Hepatocyte (in vitro differentiated cells): Measurements from ENCODE around the gene SLC1A2. TPM values are rescaled to one million over a fixed set of nuclear protein-coding genes. Genes with fewer than 3 reads are reported as not detected.

ENCODE experiments used
- DNase-seq: peaks from one replicate; pipeline ENCODE4 v3.0.0-alpha.2; 2016; ENCODE audit warnings: low spot score
- H2AFZ ChIP-seq: fragments of 200-600 bp; sonication (generic); 2 replicates; pipeline ENCODE4 v1.6.0; 2016; ENCODE audit warnings: antibody characterized with exemption, mild to moderate bottlenecking
- H3K27ac ChIP-seq: fragments of 200-600 bp; sonication (generic); 2 replicates; pipeline ENCODE4 v1.5.1; 2016; ENCODE audit warnings: mild to moderate bottlenecking
- H3K27me3 ChIP-seq: fragments of 200-600 bp; sonication (generic); 2 replicates; pipeline ENCODE4 v1.6.1; 2016
- H3K36me3 ChIP-seq: fragments of 200-600 bp; sonication (generic); replicated peaks from 2 replicates; pipeline ENCODE4 v1.5.1; 2016; ENCODE audit warnings: low read depth; ENCODE audit not compliant: insufficient read depth
- H3K4me1 ChIP-seq: fragments of 200-600 bp; sonication (generic); 2 replicates; pipeline ENCODE4 v1.5.1; 2016; ENCODE audit warnings: mild to moderate bottlenecking, moderate library complexity; ENCODE audit not compliant: insufficient read depth
- H3K4me2 ChIP-seq: fragments of 200-600 bp; sonication (generic); 2 replicates; pipeline ENCODE4 v1.6.0; 2016
- H3K4me3 ChIP-seq: fragments of 200-600 bp; sonication (generic); 2 replicates; pipeline ENCODE4 v1.5.1; 2016; ENCODE audit warnings: mild to moderate bottlenecking
- H3K79me2 ChIP-seq: fragments of 200-600 bp; sonication (generic); 2 replicates; pipeline ENCODE4 v1.6.0; 2017; ENCODE audit warnings: mild to moderate bottlenecking
- H3K9me2 ChIP-seq: fragments of 200-600 bp; sonication (generic); replicated peaks from 2 replicates; pipeline ENCODE4 v1.6.0; 2017; ENCODE audit warnings: mild to moderate bottlenecking; ENCODE audit not compliant: insufficient read depth
- H3K9me3 ChIP-seq: fragments of 200-600 bp; sonication (generic); 2 replicates; pipeline ENCODE4 v1.5.1; 2016; ENCODE audit warnings: low read depth, mild to moderate bottlenecking
- H4K20me1 ChIP-seq: fragments of 200-600 bp; sonication (generic); 2 replicates; pipeline ENCODE4 v1.6.0; 2016; ENCODE audit warnings: mild to moderate bottlenecking; ENCODE audit not compliant: insufficient read depth, poor library complexity, severe bottlenecking
- CTCF ChIP-seq: fragments of 200-600 bp; sonication (generic); IDR thresholded peaks from 2 replicates; pipeline ENCODE4 v1.5.1; 2016; ENCODE audit warnings: antibody characterized with exemption, mild to moderate bottlenecking; ENCODE audit not compliant: poor library complexity
- EZH2 ChIP-seq: fragments of 200-600 bp; sonication (generic); IDR thresholded peaks from 2 replicates; pipeline ENCODE4 v1.6.1; 2016; ENCODE audit warnings: antibody characterized with exemption, mild to moderate bottlenecking, borderline replicate concordance
- EZH2phosphoT487 ChIP-seq: fragments of 200-600 bp; sonication (generic); IDR thresholded peaks from one replicate; pipeline ENCODE4 v1.6.1; 2018; ENCODE audit warnings: antibody characterized with exemption, mild to moderate bottlenecking, low read depth, moderate library complexity; ENCODE audit not compliant: unreplicated experiment, severe bottlenecking
- WGBS: methylation state at CpG from one replicate; pipeline ENCODE4 v1.1.6; 2016; ENCODE audit warnings: low lambda C conversion rate; ENCODE audit errors: missing lambda C conversion rate; 5-methylcytosine and 5-hydroxymethylcytosine counted together
- polyA plus RNA-seq: library from polyadenylated mRNA; unstranded; fragments of >200 nt; fragmentation: Nextera tagmentation; extraction: Ambion mirVana; gene quantifications from 2 replicates; pipeline ENCODE4 v1.2.1, GENCODE V29; 2016
- total RNA-seq: library from RNA; depleted of rRNA; stranded (reverse); fragments of >200 nt; gene quantifications from 2 replicates; pipeline ENCODE4 v1.2.3, GENCODE V29; 2014

The SLC1A2 gene
- total and polyA plus RNA-seq, 2 experiments from 2014 or later = 0.59 to 2.9 TPM

- no peak for TF ChIP-seq EZH2
- no peak for TF ChIP-seq CTCF
- no peak for TF ChIP-seq EZH2phosphoT487
- Histone ChIP-seq H4K20me1 (no peaks in the 10 kb centered on the region), H3K9me2 (no peaks in the 10 kb centered on the region), H3K9me3 (no peaks in the 10 kb centered on the region), H3K4me2 (no peak overlapping the region), H3K36me3 (no peaks in the 10 kb centered on the region), H3K4me1 (no peaks in the 10 kb centered on the region), H3K27me3 (no peaks in the 10 kb centered on the region), H3K4me3 (no peak overlapping the region), H3K79me2 (no peaks in the 10 kb centered on the region), H3K27ac (no peak overlapping the region), H2AFZ (no peak overlapping the region)
- WGBS = 85% methylated on average over 1 of the region's 1 CpG
- DNase-seq = no peak
These were observed 101.0 kb downstream of the SLC1A2 start for GRCh38 chr11:35318309-35318708.

DNA sequence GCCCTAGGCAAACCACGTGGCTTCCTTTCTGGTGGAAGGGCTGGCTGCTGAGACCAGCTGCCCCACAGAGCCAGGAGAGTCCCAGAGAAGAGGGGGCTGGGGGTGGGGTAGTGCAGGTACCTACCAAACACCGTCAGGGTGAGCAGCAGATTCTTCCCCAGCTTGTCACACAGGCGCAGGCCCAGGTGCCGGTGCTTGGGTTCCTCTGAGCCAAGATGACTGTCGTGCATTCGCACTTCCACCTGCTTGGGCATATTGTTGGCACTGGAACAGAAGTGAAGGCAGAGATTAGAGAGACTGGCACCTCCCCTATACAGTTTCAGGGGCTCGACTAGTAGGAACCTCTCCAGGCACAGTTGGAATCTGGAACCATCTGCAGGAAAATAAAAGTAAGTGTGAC lies 102.1 kb downstream of the SLC1A2 start:
- 95% methylated on average over 7 of the region's 7 CpGs for WGBS
- Histone ChIP-seq H3K9me2 (no peaks in the 10 kb centered on the region), H4K20me1 (no peaks in the 10 kb centered on the region), H3K27ac (no peak overlapping the region), H2AFZ (no peak overlapping the region), H3K9me3 (no peaks in the 10 kb centered on the region), H3K4me3 (no peak overlapping the region), H3K27me3 (no peaks in the 10 kb centered on the region), H3K36me3 (no peaks in the 10 kb centered on the region), H3K4me1 (no peaks in the 10 kb centered on the region), H3K4me2 (no peak overlapping the region), H3K79me2 (no peaks in the 10 kb centered on the region)
- TF ChIP-seq EZH2 (no peak), EZH2phosphoT487 (no peak), CTCF (no peak)
- no peak for DNase-seq

GRCh38 chr11:35316161-35316560 lies 103.2 kb downstream of the SLC1A2 start:
- 95% methylated on average over 2 of the region's 2 CpGs for WGBS

DNA sequence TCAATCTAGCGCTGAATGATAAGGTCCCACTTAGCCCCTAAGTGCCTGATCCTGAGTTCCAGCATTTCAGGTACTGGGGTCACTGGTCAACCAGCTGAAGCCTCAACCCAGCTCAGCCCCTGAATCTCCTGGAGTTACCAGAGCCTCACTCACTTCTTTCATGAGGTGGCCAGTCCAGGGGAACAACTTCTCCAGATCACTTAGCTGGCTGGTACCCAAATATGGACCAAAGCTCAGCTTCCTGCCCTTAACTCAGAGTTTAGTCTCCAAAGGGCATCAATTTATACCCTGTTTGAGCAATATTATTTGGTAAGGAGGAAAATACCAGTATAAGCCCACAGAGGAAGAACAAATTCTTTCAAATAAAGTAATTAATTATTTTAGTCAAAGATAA lies 105.6 kb downstream of the SLC1A2 start:
- no peak overlapping the region for H2AFZ ChIP-seq
- no peaks in the 10 kb centered on the region for H4K20me1 ChIP-seq
- no peak overlapping the region for H3K4me2 ChIP-seq
- no peak for DNase-seq
- H3K4me3 ChIP-seq = no peak overlapping the region
- H3K9me2 ChIP-seq = no peaks in the 10 kb centered on the region
- H3K9me3 ChIP-seq = no peaks in the 10 kb centered on the region
- no peak overlapping the region for H3K27ac ChIP-seq
- TF ChIP-seq CTCF = no peak
- TF ChIP-seq EZH2 = no peak
- TF ChIP-seq EZH2phosphoT487 = no peak
- no peaks in the 10 kb centered on the region for H3K36me3 ChIP-seq
- WGBS = 100% methylated on average over 1 of the region's 1 CpG
- no peaks in the 10 kb centered on the region for H3K4me1 ChIP-seq
- no peaks in the 10 kb centered on the region for H3K27me3 ChIP-seq
- H3K79me2 ChIP-seq = no peaks in the 10 kb centered on the region

More at GRCh38 chr11:35316161-35316560, 103.2 kb downstream of the SLC1A2 start:
- no peak for DNase-seq
- H2AFZ ChIP-seq = no peak overlapping the region
- H3K36me3 ChIP-seq = no peaks in the 10 kb centered on the region
- H3K9me3 ChIP-seq = no peaks in the 10 kb centered on the region
- H3K4me3 ChIP-seq = no peak overlapping the region
- TF ChIP-seq EZH2 = no peak
- H4K20me1 ChIP-seq = no peaks in the 10 kb centered on the region
- H3K9me2 ChIP-seq = no peaks in the 10 kb centered on the region
- no peaks in the 10 kb centered on the region for H3K79me2 ChIP-seq
- H3K4me1 ChIP-seq = no peaks in the 10 kb centered on the region
- H3K27ac ChIP-seq = no peak overlapping the region
- no peak overlapping the region for H3K4me2 ChIP-seq
- H3K27me3 ChIP-seq = no peaks in the 10 kb centered on the region
